Measurements from ENCODE around the gene GRIP2. TPM values are rescaled to one million over a fixed set of nuclear protein-coding genes. Genes with fewer than 3 reads are reported as not detected.

The GRIP2 gene
- total and polyA plus RNA-seq, 2 experiments from 2014 or later = 0.06 TPM; not detected in 1

GRCh38 chr3:14489641-14490040, 50.5 kb downstream of the GRIP2 start:
- Histone ChIP-seq H3K9me3 (ENCODE audit: low read depth) (no peaks in the 10 kb centered on the region), H3K36me3 (no peaks in the 10 kb centered on the region), H3K27ac (no peak overlapping the region), H3K4me3 (no peak overlapping the region), H3K4me1 (ENCODE audit: low read depth) (no peaks in the 10 kb centered on the region), H3K27me3 (no peaks in the 10 kb centered on the region)
- TF ChIP-seq, protein P1, sequence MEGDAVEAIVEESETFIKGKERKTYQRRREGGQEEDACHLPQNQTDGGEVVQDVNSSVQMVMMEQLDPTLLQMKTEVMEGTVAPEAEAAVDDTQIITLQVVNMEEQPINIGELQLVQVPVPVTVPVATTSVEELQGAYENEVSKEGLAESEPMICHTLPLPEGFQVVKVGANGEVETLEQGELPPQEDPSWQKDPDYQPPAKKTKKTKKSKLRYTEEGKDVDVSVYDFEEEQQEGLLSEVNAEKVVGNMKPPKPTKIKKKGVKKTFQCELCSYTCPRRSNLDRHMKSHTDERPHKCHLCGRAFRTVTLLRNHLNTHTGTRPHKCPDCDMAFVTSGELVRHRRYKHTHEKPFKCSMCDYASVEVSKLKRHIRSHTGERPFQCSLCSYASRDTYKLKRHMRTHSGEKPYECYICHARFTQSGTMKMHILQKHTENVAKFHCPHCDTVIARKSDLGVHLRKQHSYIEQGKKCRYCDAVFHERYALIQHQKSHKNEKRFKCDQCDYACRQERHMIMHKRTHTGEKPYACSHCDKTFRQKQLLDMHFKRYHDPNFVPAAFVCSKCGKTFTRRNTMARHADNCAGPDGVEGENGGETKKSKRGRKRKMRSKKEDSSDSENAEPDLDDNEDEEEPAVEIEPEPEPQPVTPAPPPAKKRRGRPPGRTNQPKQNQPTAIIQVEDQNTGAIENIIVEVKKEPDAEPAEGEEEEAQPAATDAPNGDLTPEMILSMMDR (IDR thresholded peaks at IDR 0.05; ENCODE audit: low read depth, low read length) = no peak
- DNase-seq (ENCODE audit: low read depth in 1 of 2, low spot score in 1 of 2) = no peak

DNA sequence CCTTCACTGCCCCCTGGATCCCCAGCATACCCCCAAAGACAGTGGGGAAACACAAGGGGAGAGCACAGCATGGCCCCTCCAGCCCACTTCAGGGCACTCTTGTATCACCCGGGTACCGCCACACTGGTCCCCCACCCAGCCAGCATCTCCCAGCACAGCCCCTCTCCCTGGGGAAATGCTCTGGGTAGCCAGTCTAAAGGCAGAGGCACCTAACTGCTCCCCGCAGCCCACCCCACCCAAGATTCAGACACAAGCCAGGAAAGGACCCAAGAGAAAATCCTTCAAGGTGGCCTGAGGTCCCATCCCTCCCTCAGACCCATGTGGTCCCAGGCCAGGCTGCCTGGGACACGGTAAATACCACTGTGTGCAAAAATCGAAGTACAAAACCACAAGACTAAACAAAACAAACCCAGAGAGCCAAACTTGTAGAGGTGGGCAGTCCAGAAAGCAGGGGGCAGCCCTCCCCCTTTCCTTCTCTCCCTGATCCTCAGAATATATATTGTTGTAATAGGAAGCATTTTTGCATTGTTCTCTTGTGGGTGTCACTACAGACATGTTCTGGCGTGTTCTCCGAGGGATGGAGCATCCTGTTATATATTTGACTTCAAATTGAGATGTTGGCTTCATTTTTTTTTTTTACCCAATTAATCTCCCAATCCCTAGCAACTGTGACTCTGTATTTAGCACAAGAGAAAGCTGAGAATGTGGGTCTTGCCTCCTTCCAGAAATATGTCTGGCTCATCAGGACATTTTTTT, 51.7 kb downstream of the GRIP2 start:
- no peaks in the 10 kb centered on the region for H3K9me3 ChIP-seq (ENCODE audit: low read depth)
- no peak for DNase-seq (ENCODE audit: low read depth in 1 of 2, low spot score in 1 of 2)
- no peak overlapping the region for H3K27ac ChIP-seq
- no peak overlapping the region for H3K4me3 ChIP-seq
- H3K36me3 ChIP-seq = no peaks in the 10 kb centered on the region
- H3K27me3 ChIP-seq = no peaks in the 10 kb centered on the region
- TF ChIP-seq, protein P1 (IDR thresholded peaks at IDR 0.05; ENCODE audit: low read depth, low read length) = no peak
- no peaks in the 10 kb centered on the region for H3K4me1 ChIP-seq (ENCODE audit: low read depth)

GRCh38 chr3:14487821-14488220, 52.3 kb downstream of the GRIP2 start:
- Histone ChIP-seq H3K4me3 (no peak overlapping the region), H3K27me3 (no peaks in the 10 kb centered on the region), H3K4me1 (ENCODE audit: low read depth) (no peaks in the 10 kb centered on the region), H3K27ac (no peak overlapping the region), H3K36me3 (no peaks in the 10 kb centered on the region), H3K9me3 (ENCODE audit: low read depth) (no peaks in the 10 kb centered on the region)
- no peak for DNase-seq (ENCODE audit: low read depth in 1 of 2, low spot score in 1 of 2)
- TF ChIP-seq, protein P1 (IDR thresholded peaks at IDR 0.05; ENCODE audit: low read depth, low read length) = no peak

GRCh38 chr3:14487086-14487485, 53.1 kb downstream of the GRIP2 start:
- H3K4me3 ChIP-seq = no peak overlapping the region
- H3K36me3 ChIP-seq = no peaks in the 10 kb centered on the region
- no peaks in the 10 kb centered on the region for H3K9me3 ChIP-seq (ENCODE audit: low read depth)
- H3K27me3 ChIP-seq = no peaks in the 10 kb centered on the region
- no peak overlapping the region for H3K27ac ChIP-seq
- no peak for DNase-seq (ENCODE audit: low read depth in 1 of 2, low spot score in 1 of 2)
- TF ChIP-seq, protein P1 (IDR thresholded peaks at IDR 0.05; ENCODE audit: low read depth, low read length) = no peak
- H3K4me1 ChIP-seq (ENCODE audit: low read depth) = no peaks in the 10 kb centered on the region

- H3K9me3 ChIP-seq (ENCODE audit: low read depth) = no peaks in the 10 kb centered on the region
- no peak overlapping the region for H3K4me3 ChIP-seq
- no peak overlapping the region for H3K27ac ChIP-seq
- H3K36me3 ChIP-seq = no peaks in the 10 kb centered on the region
- H3K27me3 ChIP-seq = no peaks in the 10 kb centered on the region
- TF ChIP-seq, protein P1 (IDR thresholded peaks at IDR 0.05; ENCODE audit: low read depth, low read length) = no peak
- no peaks in the 10 kb centered on the region for H3K4me1 ChIP-seq (ENCODE audit: low read depth)
- no peak for DNase-seq (ENCODE audit: low read depth in 1 of 2, low spot score in 1 of 2)
Observed at GRCh38 chr3:14486460-14486859, 53.7 kb downstream of the GRIP2 start.

Measured in cardiac muscle cell (in vitro differentiated cells and primary cell).